ENCODE data around the gene DHX34.
A peak's percentile ranks its signal among the peaks of the same experiment; 100 is the strongest.

DHX34 gene

DNA sequence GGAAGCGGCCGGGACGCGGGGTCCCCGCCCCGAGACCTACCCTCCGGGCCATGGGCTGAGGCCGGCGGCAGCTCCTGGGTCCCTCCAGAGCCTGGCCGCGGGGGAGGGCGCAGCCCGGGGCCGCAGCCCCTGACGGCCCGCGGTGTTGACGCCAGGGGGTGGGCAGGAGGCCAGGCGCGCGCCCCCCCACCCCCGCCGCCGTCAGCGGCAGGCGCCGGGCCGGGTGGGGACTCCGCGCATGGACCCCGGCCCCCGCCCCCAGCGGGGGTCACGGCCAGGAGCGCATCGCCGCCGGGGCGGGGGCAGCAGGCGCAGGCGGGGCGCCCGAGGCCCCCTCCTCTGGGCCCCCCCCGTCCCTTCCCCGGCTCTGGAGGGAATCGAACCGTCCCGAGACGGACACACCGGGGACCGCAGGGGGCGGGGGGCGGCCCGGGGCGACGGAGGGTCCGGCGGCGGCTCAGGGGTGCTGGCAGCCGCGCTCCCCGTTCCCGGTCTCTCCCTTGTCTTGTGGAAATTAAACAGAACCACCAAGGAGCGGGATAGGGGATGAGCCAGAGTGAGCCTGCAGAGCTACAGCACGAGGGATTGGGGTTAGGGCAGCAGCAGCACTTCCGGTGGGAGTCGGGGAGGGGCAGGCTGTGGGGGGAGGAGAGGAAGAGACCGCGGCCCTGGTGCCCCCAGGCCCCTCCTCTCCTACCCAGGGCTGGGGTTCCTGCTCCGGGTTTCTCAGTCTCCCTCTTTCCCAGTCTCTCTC, 70.1 kb downstream of the DHX34 start, which contains the start of gene MEIS3:
Gene MEIS3, minus strand, starts transcription at position 498 of the 754 bp plus-strand sequence. Its CDS starts 446 bp downstream, at position 52.
- Histone ChIP-seq H3K27ac (ENCODE audit: low read length) (no peak within 1 kb of the TSS), H3K4me3 (ENCODE audit: low read length in 2 of 2) (peak within 1 kb of the TSS; percentile 53 to 65), H3K4me1 (ENCODE audit: control insufficient read depth, insufficient read depth, low read length) (peaks cover 25% of the 10 kb centered on the region), H3K27me3 (ENCODE audit: control insufficient read depth in 1 of 2, insufficient read depth in 2 of 2, low read length in 2 of 2) (peaks cover 57 to 61% of the 10 kb centered on the region in 2 donors), H3K9me3 (ENCODE audit: control insufficient read depth in 2 of 2, low read length in 2 of 2) (no peaks in the 10 kb centered on the region), H3K9ac (ENCODE audit: low read length in 2 of 2) (peak within 1 kb of the TSS in 1 of 2 donors; percentile 33), H3K36me3 (ENCODE audit: control insufficient read depth in 2 of 2, insufficient read depth in 2 of 2, low read length in 2 of 2) (no peaks in the 10 kb centered on the region)

DNA sequence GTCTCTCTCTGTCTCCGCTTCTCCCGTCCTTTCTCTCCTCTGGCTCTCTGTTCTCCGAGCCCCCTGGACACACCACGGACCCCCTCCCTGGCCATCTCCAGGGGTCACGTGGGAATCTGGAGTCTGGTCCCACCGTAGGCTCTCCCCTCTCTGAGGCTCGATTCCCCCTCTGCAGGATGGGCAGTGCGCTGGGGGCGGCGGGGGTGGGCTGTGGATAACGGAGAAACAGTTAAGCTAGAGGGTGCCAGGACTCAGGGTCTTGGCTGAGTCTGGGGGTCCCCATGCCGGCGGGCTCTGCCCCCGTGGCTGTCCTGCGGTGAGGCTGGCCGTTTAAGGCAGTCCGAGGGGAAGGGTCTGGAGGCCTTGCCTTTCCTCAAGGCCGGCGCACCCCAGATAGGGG, 70.7 kb downstream of the DHX34 start:
- no peak overlapping the region for H3K27ac ChIP-seq (ENCODE audit: low read length)
- peaks cover 25% of the 10 kb centered on the region for H3K4me1 ChIP-seq (ENCODE audit: control insufficient read depth, insufficient read depth, low read length)
- no peak overlapping the region for H3K9ac ChIP-seq (ENCODE audit: low read length in 2 of 2)
- peaks cover 57 to 62% of the 10 kb centered on the region in 2 donors for H3K27me3 ChIP-seq (ENCODE audit: control insufficient read depth in 1 of 2, insufficient read depth in 2 of 2, low read length in 2 of 2)
- H3K36me3 ChIP-seq (ENCODE audit: control insufficient read depth in 2 of 2, insufficient read depth in 2 of 2, low read length in 2 of 2), result no peaks in the 10 kb centered on the region
- H3K4me3 ChIP-seq (ENCODE audit: low read length in 2 of 2), result no peak overlapping the region
- H3K9me3 ChIP-seq (ENCODE audit: control insufficient read depth in 2 of 2, low read length in 2 of 2), result no peaks in the 10 kb centered on the region

DNA sequence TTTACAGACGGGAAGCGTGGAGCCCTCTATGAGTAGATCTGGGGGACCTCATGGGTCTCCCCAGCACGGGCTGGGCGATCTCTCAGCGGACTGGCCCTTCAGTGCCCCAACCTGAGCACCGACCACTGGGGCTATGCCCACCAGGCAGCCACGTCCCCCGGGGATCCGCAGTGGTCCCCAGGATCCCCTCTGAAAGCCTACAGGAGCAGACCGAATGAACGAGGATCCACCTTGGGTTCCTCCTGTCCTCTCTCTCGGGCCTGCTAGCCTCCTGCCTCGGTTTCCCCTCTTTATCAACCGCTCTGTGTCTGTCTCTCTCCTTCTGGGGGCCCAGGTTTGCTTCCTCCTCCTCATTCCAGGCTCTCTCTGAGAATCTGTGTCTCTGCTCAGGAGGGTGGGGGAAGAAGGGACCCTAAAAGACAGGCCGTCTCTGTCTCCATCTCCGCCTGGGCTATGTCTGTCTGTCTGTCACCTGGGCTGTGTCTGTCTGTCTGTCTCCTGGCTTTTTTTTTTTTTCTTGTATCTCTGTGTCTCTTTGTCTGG, 72.2 kb downstream of the DHX34 start:
- H3K4me3 ChIP-seq (ENCODE audit: low read length in 2 of 2), result no peak overlapping the region
- H3K9me3 ChIP-seq (ENCODE audit: control insufficient read depth in 2 of 2, low read length in 2 of 2), result no peaks in the 10 kb centered on the region
- no peak overlapping the region for H3K27ac ChIP-seq (ENCODE audit: low read length)
- H3K36me3 ChIP-seq (ENCODE audit: control insufficient read depth in 2 of 2, insufficient read depth in 2 of 2, low read length in 2 of 2), result no peaks in the 10 kb centered on the region
- H3K27me3 ChIP-seq (ENCODE audit: control insufficient read depth in 1 of 2, insufficient read depth in 2 of 2, low read length in 2 of 2), result peaks cover 57 to 67% of the 10 kb centered on the region in 2 donors
- peaks cover 25% of the 10 kb centered on the region for H3K4me1 ChIP-seq (ENCODE audit: control insufficient read depth, insufficient read depth, low read length)
- H3K9ac ChIP-seq (ENCODE audit: low read length in 2 of 2), result no peak overlapping the region

DNA sequence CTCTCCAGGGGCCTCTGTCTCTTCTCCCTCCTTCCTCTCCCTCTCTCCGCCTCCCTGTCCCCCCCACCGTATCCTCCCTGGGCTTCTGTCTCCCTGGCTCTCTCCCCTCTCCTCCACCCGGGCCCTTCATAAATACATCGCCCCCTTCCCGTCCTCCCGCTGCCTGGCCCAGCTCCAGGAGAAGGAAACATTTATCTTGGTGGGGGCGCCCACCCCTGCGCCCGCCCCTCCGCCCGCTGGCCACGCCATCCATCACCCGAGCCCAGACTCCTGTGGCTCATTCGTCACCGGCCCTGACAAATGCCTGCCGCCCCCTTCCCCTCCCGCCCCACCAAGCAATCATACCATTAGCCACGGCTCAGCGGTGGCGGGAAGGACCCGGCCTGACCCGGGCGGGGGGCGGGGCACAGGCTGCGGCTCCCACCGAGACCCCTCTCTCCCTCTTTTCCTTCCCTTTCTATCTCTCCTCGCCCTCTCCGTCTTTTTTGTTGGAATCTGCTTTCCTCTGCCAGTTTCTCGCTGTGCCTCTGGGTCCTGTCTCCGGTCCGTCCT, 72.8 kb downstream of the DHX34 start:
- Histone ChIP-seq H3K27ac (ENCODE audit: low read length) (no peak overlapping the region), H3K4me1 (ENCODE audit: control insufficient read depth, insufficient read depth, low read length) (peaks cover 25% of the 10 kb centered on the region), H3K9me3 (ENCODE audit: control insufficient read depth in 2 of 2, low read length in 2 of 2) (no peaks in the 10 kb centered on the region), H3K9ac (ENCODE audit: low read length in 2 of 2) (no peak overlapping the region), H3K4me3 (ENCODE audit: low read length in 2 of 2) (no peak overlapping the region), H3K27me3 (ENCODE audit: control insufficient read depth in 1 of 2, insufficient read depth in 2 of 2, low read length in 2 of 2) (peaks cover 57 to 64% of the 10 kb centered on the region in 2 donors), H3K36me3 (ENCODE audit: control insufficient read depth in 2 of 2, insufficient read depth in 2 of 2, low read length in 2 of 2) (no peaks in the 10 kb centered on the region)

DNA sequence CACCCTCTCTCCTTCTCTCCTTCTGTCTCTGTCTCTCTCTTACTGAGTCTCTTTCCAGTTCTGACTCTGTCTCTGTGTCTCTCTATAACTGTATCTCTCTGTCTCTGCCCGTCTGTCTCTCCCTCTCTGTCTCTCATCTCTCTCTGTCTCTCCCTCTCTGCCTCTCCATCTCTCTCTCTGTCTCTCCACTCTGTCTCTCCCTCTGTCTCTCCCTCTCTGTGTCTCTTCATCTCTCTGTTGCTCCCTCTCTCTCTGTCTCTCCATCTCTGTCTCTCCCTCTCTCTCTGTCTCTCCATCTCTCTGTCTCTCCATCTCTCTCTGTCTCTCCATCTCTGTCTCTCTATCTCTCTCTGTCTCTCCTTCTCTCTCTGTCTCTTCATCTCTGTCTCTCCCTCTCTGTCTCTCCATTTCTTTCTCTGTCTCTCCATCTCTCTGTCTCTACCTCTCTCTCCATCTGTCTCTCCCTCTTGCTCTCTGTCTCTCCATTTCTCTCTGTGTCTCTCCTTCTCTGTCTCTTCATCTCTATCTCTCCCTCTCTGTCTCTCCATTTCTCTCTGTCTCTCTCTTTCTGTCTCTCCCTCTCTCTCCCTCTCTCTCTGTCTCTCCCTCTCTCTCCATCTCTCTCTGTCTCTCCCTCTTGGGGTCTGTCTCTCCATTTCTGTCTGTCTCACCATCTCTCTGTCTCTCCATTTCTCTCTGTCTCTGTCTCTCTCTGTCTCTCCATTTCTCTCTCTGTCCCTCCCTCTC, 73.5 kb downstream of the DHX34 start:
- peaks cover 28% of the 10 kb centered on the region for H3K4me1 ChIP-seq (ENCODE audit: control insufficient read depth, insufficient read depth, low read length)
- peaks cover 57 to 58% of the 10 kb centered on the region in 2 donors for H3K27me3 ChIP-seq (ENCODE audit: control insufficient read depth in 1 of 2, insufficient read depth in 2 of 2, low read length in 2 of 2)
- no peak overlapping the region for H3K4me3 ChIP-seq (ENCODE audit: low read length in 2 of 2)
- no peak overlapping the region for H3K9ac ChIP-seq (ENCODE audit: low read length in 2 of 2)
- no peaks in the 10 kb centered on the region for H3K36me3 ChIP-seq (ENCODE audit: control insufficient read depth in 2 of 2, insufficient read depth in 2 of 2, low read length in 2 of 2)
- no peaks in the 10 kb centered on the region for H3K9me3 ChIP-seq (ENCODE audit: control insufficient read depth in 2 of 2, low read length in 2 of 2)
- no peak overlapping the region for H3K27ac ChIP-seq (ENCODE audit: low read length)

DNA sequence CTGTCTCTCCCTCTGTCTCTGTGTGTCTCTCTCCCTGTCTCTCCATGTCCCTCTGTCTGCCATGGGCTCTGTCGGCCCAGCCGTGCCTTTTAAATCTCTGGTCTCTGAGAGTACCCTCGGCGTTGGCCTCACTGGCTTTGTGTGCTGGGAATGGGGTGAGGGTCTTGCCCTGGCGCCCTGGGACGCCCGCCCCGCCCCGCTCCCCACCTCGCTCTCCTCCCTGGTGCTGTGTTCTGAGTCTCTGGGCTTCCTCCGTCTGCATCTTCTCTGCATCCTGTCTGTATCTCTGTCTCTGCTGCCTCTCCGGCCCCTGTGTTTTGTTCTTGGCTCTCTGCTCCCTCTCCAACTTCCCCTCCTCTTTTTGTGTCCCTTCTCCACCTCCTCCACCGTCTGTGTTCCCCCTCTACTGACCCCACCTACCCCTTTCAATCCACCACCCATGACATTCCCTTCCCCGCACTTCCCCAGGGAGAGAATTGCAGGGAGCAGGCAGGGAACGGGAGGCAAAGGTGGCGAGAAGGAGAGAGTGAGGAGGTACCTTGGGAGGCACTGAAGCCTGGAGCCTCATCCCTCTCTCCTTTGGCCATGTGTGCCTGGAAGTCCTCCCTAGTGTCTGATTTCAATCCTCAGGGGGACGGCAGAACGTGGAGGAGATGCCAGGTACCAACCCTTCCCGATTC, 74.2 kb downstream of the DHX34 start:
- no peaks in the 10 kb centered on the region for H3K9me3 ChIP-seq (ENCODE audit: control insufficient read depth in 2 of 2, low read length in 2 of 2)
- H3K27me3 ChIP-seq (ENCODE audit: control insufficient read depth in 1 of 2, insufficient read depth in 2 of 2, low read length in 2 of 2), result peaks cover 51 to 53% of the 10 kb centered on the region in 2 donors
- no peaks in the 10 kb centered on the region for H3K36me3 ChIP-seq (ENCODE audit: control insufficient read depth in 2 of 2, insufficient read depth in 2 of 2, low read length in 2 of 2)
- no peak overlapping the region for H3K9ac ChIP-seq (ENCODE audit: low read length in 2 of 2)
- no peak overlapping the region for H3K4me3 ChIP-seq (ENCODE audit: low read length in 2 of 2)
- peaks cover 28% of the 10 kb centered on the region for H3K4me1 ChIP-seq (ENCODE audit: control insufficient read depth, insufficient read depth, low read length)
- no peak overlapping the region for H3K27ac ChIP-seq (ENCODE audit: low read length)

DNA sequence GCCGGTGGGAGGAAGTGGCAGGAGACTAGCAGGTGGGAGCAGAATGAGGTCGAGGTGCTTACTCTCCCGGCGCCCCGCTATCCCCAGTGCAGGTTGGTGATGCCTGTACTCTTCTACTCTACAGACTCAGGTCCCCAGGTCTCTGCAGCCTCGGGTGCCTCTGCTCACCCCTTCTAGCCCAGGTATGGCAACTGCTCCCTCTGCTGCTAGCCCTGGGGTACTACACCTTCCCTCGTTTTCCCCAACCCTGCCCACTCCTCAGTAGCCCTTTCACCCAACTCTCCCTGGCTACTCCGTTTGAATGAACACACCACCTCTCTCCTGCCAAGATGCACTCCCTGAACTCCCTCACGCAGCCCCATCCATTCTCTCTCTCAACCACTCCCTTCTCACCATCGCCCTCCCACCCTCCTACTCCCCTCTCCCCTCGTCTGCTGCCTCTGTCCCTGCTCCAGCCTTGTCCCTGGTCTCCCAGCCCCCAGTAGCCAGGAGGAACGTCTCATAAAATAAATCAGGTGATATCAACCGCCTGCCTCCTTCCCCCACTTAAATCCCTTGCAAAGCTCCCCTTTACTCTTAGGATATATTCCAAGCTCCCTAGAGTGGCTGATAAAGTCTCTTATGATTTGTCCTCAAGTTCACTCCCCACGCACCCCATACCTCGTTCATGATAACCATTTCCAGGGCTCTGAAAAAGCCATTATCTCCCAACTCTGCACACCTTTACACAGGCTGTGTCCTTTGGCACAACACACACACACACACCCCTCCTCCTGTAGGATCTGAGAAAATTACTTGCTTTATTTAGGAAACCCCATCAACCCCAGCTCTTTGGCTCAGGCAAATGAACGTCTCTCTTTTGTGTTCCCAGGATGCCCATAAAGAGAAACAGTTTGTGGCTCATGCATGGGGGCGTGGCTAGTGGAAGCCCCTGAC, 78.4 kb downstream of the DHX34 start:
- Histone ChIP-seq H3K9me3 (ENCODE audit: control insufficient read depth in 2 of 2, low read length in 2 of 2) (no peaks in the 10 kb centered on the region), H3K36me3 (ENCODE audit: control insufficient read depth in 2 of 2, insufficient read depth in 2 of 2, low read length in 2 of 2) (no peaks in the 10 kb centered on the region), H3K4me3 (ENCODE audit: low read length in 2 of 2) (peak overlapping the region in 1 of 2 donors; percentile 65), H3K9ac (ENCODE audit: low read length in 2 of 2) (peak overlapping the region; percentile 24 to 36), H3K27ac (ENCODE audit: low read length) (peak overlapping the region; percentile 67), H3K4me1 (ENCODE audit: control insufficient read depth, insufficient read depth, low read length) (peaks cover 25% of the 10 kb centered on the region), H3K27me3 (ENCODE audit: control insufficient read depth in 1 of 2, insufficient read depth in 2 of 2, low read length in 2 of 2) (peaks cover 15 to 32% of the 10 kb centered on the region in 2 donors)

DNA sequence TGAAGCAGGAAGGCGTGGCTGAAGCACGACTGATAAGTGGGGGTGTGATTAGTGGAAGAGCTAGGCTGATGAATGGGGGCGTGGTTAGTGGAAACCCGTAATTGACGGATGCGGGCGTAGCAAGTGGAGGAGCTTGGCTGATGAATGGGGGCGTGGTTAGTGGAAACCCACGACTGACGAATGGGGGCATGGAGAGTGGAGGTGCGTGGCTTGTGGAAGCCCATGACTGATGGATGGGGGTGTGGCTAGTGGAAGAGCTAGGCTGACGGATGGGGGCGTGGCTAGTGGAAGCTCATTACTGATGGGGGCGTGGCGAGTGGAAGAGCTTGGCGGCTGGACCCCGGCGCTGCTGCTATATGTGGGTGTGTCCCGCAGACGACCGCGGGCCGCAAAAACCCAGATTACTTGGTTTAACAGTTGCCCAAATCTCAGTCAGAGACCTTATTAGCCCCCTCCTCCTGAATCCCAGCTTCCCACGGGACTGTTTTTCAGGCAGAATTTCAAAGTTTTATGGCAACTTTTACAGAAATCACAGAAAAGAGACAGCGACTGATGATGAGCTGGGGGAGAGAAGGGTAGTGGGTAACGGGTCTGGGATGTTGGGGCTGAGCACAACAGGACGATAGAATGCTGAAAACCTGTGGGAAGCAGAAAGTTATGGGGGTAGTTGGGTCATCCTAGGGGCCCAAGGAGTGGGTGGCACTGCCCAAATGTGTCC, 79.2 kb downstream of the DHX34 start:
- H3K4me1 ChIP-seq (ENCODE audit: control insufficient read depth, insufficient read depth, low read length), result peaks cover 25% of the 10 kb centered on the region
- H3K36me3 ChIP-seq (ENCODE audit: control insufficient read depth in 2 of 2, insufficient read depth in 2 of 2, low read length in 2 of 2), result no peaks in the 10 kb centered on the region
- H3K9ac ChIP-seq (ENCODE audit: low read length in 2 of 2), result no peak overlapping the region
- peaks cover 9 to 24% of the 10 kb centered on the region in 2 donors for H3K27me3 ChIP-seq (ENCODE audit: control insufficient read depth in 1 of 2, insufficient read depth in 2 of 2, low read length in 2 of 2)
- H3K9me3 ChIP-seq (ENCODE audit: control insufficient read depth in 2 of 2, low read length in 2 of 2), result no peaks in the 10 kb centered on the region
- H3K4me3 ChIP-seq (ENCODE audit: low read length in 2 of 2), result peak overlapping the region; percentile 29 to 65
- peak overlapping the region; percentile 67 for H3K27ac ChIP-seq (ENCODE audit: low read length)

DNA sequence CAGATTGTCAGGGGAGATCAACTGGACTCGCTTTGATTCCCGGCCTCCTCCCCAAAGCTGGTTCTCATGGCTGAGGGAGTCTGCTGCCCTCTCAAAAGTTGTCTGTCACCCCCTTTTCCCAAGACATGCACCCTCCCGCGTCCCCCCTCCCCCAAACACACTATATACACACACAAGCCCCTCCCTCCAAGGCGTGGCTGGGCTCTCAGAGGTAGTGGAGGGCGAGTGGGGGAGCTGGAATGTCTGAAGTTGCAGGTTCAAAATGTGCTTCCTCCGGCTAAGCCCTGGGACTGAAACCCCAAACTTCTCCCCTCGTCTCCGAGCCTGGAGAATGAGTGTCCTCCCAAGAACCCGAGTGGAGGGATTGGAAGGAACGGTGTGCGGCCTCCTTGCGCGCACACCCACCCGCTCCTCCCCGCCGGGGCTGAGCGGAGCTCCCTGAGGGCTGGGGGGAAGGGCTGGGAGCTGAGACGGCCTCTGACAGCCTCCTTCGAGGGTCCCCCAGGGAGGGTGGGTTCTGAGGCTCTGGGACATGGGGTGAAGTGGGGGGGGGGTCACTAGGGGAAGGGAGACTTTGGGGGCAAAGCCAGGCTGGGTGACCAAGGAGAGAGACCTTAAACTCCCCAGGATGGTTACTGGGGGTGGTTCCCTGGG, 80.2 kb downstream of the DHX34 start:
- Histone ChIP-seq H3K9ac (ENCODE audit: low read length in 2 of 2) (no peak overlapping the region), H3K9me3 (ENCODE audit: control insufficient read depth in 2 of 2, low read length in 2 of 2) (no peaks in the 10 kb centered on the region), H3K36me3 (ENCODE audit: control insufficient read depth in 2 of 2, insufficient read depth in 2 of 2, low read length in 2 of 2) (peaks cover 2 to 4% of the 10 kb centered on the region in 2 donors), H3K27ac (ENCODE audit: low read length) (no peak overlapping the region), H3K4me1 (ENCODE audit: control insufficient read depth, insufficient read depth, low read length) (peaks cover 25% of the 10 kb centered on the region), H3K4me3 (ENCODE audit: low read length in 2 of 2) (no peak overlapping the region), H3K27me3 (ENCODE audit: control insufficient read depth in 1 of 2, insufficient read depth in 2 of 2, low read length in 2 of 2) (peaks cover 3 to 17% of the 10 kb centered on the region in 2 donors)

Measured in stomach smooth muscle (tissue), 2 donors.